Right lobe of liver (tissue), 4 donors: ENCODE results near the gene GLT1D1.
A peak's percentile ranks its signal among the peaks of the same experiment; 100 is the strongest.

Experiments used
- CTCF ChIP-seq, 4 donors: fragments of 200-600 bp in 3 of 4; fragments of 450-650 bp in 1 of 4; IDR thresholded peaks; one replicate each; pipeline versions ENCODE4 v1.5.1 to v1.8.0; 2016 to 2022; ENCODE audit warnings: antibody characterized with exemption in 4 of 4, mild to moderate bottlenecking in 2 of 4
- POLR2A ChIP-seq: fragments of 450-650 bp; IDR thresholded peaks from one replicate; pipeline ENCODE4 v1.6.1; 2017; ENCODE audit warnings: antibody characterized with exemption, mild to moderate bottlenecking
- donor health status: DM: no; HTN: no; CAD: no.
- donor health status: DM: no; HTN: no; CAD: no.
- donor health status: DM: no; HTN: yes; CAD: no.

- TF ChIP-seq CTCF (IDR thresholded peaks at IDR 0.05) (no peak), POLR2A (peak; percentile 27)
These were observed 35.9 kb upstream of the GLT1D1 start for GRCh38 chr12:128817111-128818015.
